ENCODE data around the gene ATP2A2.
"Not testable (repeated sequence)": the region's sequence is repeated elsewhere in the genome, so short reads cannot be mapped to it uniquely, and the experiment has no call there.

The ATP2A2 gene

DNA sequence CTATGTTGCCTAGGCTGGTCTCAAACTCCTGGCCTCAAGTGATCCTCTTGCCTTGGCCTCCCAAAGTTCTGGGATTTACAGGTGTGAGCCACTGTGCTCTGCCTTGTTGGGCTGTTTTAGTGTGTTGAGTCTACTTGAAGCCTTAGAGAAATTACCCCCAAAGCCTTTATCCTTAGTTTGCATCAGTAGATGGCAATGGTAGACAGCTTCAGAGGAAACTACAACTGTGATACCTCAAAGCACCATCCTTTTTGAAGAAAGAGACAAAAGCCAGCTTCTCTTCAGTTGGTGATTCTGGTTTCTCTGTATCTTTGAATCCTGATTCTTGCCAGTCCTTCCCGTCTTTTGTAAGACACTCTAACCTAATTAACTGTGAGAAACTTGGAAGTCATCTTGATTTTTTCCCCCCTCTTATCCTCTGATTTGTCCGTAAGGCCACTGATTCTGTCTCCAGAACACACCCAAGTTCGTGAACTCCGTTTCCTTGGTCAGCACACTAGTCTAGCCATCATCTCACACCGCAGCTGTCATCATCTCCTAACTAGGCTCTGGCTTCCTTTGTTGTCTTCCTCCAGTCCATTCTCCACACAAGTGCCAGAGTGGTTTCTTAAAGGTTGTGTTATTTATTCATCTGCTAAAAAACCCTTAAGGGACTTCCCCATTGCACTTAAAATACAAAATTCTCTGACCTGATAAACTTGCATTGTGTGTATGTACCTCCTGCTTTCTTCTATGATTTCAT, 20.2 kb downstream of the ATP2A2 start:
- no peak for DNase-seq

DNA sequence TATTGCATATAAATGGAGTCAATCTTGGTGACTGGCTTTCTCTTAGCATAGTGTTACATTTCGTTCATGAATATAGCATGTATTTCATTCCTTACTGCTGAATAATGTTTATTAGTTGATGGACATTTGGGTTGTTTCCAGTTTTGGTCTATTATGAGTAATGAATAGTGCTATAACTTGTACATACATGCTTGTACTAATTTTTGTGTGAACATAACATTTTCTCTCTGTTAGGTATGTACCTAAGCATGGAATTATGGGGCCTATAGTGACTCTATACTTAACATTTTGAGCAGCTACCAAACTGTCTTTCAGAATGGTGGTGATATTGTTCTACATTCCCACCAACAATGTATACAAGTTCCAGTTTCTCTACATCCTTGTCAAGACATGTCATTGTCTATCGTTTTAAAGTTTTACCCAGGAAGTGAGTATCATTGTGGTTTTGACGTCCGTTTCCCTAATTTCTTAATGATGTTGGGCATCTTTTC, 23.1 kb downstream of the ATP2A2 start:
- no peak for DNase-seq

DNA sequence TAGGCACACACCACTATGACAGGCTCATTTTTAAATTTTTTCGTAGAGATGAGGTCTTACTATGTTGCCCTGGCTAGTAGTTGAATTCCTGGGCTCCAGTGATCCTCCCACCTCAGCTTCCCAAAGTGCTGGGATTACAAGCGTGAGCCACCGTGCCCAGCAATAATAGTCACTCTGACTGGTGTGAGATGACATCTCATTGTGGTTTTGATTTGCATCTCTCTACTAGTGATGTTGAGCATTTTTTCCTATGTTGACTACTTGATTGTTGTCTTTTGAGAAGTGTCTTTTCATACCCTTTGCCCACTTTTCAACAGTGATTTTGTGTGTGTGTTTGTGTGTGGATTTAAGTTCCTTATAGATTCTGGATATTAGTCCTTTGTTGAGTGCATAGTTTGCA, 26.3 kb downstream of the ATP2A2 start:
- no peak for DNase-seq

DNA sequence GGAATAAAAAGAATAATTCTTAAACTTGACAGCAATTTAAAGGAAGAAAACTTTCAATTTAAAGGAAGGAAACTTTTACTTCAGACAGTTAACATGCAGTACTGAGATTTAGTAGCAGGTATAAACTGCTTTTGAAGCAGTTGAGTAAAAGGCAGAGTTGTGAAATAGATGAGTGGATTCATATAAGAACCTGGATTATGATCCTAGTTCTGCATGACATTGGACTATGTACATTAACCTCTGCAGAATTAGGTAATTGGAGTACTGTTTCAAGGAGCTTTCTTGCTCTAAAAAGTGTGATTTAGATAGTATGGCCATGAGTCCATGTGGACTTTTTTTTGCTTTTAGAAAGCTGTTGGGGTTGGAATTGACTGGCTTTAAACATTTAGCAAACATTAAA, 29.7 kb downstream of the ATP2A2 start:
- DNase-seq = no peak

DNA sequence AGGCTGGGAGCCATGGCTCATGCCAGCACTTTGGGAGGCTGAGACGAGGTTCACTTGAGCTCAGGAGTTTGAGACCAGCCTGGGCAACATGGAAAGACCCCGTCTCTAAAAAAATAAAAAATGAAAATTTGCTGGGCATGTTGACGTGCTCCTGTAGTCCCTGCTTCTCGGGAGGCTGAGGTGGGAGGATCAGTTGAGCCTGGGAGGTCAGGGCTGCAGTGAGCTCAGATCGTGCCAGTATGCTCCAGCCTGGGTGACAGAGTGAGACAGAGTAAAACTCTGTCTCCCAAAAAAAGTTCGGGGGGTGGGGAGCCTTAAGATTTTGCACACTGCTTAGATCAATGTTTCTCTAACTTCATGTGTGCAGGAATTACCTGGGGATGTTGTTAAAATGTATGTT, 30.9 kb downstream of the ATP2A2 start:
- DNase-seq = no peak

DNA sequence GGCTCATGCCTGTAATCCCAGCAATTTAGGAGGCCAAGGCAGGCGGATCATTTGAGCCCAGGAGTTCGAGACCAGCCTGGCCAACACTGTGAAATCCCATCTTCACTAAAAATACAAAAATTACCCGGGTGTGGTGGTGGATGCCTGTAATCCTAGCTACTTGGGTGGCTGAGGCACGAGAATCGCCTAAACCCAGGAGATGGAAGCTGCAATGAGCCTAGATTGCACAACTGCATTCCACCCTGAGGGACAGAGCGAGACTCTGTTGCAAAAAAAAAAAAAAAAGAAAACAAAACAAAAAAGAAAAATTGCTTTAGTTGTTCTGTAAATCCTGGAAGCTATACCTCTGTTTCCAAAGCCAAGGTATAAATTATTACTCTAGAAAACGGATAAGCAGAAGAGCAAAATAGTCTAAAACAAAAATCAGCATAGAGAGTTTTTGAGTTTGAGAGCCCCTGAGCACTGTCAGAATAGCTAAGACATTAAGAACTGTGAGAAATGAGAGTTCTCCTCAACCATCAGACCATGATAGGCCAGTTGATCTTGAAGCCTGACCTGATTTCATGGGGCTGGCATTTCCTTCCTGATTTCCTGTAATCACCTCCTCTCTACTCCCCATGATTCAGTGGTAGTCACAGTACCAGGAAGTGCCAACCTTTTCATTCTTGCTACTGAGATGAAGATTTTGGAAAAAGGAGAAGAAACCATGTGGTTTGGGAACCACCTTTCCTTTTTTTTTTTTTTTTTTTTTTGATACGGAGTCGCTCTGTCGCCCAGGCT, 31.7 kb downstream of the ATP2A2 start:
- DNase-seq = no peak

DNA sequence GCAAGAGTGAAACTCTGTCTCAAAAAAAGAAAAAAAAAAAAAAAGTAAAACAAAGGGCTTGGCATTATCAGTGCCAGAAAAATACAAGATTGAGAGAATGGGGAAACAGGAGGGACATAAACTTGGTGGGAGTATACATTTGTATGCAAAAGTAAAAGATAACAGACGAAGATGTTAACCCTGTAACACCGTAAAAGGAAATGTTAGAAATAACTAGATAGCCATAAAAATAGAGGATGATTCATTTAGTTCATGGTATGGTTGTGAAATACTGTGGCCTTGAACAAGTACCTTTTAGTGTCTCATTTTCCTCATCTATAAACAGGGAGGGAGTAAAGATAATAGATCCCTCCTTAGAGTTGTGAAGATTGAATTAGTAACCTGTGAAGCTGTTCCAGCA, 33.3 kb downstream of the ATP2A2 start:
- no peak for DNase-seq

DNA sequence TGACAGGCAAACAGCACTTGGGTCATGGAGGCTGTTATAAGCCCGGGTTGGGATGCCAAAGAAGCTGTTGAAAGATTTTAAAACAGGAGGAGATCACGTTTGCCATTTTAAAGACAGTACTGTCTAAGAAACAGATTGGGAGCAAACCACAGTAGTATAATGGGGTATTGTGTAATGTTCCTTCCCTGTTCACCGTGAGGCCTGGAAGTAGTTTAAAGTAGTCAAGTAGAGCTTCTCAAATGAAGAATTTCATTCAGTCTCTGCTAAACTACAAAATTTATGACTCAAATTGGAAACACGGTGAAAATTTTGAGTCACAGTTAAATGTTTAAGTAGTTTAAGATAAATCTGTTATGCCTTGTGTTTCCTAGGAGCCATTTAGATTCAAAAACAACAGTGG, 35.8 kb downstream of the ATP2A2 start:
- DNase-seq = no peak

DNA sequence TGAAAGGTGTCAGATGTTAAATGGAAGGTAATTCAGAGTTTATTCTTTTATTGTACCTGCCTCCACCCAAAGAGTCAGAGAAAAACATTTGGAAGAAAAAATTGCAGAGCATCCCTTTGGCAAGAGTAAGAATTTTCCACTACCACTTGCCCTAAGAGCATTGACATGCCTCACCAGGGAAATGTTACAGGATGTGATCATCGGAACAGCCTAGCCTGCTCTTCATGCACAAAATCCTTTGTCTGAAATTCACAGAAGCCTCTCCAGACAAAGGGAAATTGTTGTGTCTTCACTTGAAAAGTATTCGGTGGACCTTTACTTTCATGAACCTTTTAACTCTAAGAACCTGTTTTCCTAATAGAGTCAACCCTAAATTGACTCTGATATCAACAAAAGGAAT, 36.9 kb downstream of the ATP2A2 start:
- no peak for DNase-seq

DNA sequence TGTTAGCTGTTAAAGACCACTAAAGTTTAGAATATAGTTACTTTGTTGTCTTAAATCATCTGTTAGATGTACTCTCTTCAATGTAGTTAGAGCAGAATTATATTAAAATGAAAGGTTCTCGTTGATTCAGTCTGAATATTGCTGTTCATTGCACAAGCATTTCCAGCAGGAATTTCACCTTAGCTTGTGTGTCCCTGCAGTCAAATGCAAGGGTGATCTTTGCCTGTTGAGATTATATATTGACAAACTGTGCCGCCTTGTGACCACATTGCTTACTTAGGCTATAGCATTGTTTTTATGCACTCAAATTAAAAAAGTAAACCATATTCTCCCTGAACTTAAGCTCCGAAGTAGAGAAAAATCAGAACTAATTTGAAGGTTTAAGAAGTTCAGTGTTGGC, 39.5 kb downstream of the ATP2A2 start:
- DNase-seq = no peak

DNA sequence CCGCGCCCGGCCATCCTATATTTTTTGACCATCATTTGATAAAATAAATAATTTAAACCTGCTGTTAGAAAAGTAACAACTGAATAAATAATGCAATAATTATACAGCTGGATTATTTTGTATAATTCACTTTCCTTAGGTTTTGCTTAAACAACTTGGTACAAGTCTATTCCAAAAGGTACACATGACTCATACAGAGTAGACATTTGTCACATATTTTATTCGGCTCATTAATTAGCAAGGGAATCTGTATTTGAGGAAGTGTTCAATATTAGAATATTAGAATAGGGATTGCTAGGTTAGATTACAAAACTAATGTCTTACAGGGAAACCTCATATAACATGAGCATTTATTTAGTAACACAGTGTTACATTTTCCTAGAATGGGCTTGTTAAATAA, 48.7 kb downstream of the ATP2A2 start:
- DNase-seq = no peak

DNA sequence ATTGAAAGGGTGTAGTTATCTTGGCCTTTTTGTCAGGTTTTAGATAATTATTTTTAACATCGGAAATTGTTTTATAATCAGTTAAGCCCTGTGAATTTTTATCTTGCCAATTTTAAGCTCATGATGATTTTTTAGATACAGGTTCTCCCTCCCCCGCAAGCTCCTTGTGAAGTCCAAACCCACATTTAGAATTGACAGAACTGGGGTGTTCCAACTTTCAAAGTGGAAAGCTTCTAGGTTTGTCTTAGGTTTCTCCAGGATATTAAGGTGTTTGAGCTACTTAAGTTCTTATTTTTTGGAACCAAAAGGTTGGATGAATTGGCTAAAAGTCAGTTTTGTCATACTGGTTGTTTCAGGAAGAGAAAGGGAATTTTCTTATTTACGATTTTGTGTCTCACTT, 49.1 kb downstream of the ATP2A2 start:
- DNase-seq = no peak

DNA sequence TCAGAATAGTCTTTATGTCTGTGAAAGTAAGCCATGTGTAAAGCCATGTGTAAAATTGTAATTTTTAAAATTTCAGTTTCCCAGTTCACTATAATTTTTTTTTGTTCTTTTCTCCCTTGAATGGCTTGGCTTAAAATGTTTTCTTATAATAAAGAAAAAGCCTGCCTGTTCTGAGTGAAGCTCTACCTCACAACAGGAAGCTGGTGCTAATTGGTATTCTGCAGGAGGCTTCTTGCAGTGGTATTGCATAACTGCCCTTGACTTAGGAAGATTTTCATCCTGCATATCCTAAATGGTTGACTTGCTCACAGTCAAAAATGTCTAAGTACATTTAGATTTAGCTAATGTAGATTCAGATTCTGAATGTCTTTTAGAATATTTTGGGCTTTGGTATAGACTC, 49.5 kb downstream of the ATP2A2 start:
- no peak for DNase-seq

DNA sequence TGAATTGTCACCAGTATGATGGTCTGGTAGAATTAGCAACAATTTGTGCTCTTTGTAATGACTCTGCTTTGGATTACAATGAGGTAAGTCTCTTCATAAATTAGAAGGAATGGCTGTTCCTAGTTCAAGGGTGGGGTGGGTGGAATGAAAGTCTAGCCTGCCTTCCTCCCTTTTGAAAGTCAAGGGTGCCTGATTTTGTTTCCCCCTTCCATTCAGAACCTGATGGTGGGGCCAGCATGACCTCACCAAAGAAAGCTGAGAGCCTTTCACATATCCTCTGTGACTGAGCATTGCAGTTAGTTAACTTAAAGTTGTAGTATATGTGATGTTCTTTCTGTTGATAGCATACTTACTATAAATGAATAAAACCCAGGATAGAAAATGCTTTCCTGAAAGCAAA, 52.2 kb downstream of the ATP2A2 start:
- no peak for DNase-seq

DNA sequence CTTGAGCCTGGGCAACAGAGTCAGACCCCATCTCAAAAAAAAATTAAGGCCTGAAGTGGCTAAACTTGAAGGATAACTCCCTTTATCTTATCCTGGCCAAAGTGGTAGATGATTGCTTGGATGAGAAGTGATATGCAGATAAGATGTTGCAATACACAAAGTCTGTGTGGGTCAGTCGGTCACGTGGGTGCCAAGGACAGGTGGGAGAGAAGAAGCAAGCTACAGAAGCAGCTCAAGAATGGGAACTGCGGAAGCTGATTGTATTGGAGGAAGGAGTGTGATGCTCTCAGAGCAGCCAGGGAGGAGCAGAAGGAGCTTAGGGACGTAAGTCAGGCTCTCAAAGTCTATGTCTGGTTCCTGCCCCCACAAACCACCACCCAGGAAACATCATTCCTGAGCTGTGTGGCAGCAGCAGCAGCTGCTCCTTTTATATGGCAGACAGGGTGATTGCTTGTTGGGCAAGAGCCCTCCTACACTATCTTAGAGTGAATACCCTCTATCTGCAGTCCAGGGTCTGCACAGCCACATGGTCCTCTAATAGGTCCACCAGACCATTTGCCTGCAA, 54.5 kb downstream of the ATP2A2 start:
- no peak for DNase-seq

DNA sequence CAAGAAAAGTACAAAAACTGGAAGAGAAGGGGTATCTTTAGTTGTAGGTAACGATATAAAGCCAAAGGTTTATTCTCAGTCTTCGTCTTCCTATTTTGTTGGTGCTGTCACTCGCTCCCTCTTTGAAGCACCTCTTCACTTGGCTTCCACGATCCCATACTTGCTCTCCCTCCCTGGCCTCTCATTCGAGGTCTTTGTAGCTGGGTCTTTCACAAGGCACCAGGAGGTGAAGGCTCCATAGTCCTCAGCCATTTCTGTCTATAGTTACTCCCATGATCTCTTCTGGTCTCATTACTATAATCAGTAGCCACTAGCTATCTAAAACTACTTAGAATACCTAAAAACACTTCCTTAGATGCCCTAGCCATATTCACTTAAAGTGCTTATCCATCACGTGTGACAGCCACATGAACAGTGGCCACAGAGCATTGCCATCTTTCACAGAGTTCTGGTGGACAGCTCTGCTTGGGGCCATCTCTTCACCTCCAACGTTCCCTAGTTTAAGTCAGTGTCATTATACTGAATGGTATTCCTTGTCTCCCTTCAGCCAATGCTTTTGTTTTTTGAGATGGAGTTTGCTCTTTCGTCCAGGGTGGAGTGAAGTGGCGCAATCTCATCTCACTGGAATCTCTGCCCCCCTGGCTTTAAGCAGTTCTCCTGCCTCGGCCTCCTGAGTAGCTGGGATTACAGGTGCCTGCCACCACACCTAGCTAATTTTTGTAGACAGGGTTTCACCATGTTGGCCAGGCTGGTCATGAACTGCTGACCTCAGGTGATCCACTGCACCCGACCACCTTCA, 57.1 kb downstream of the ATP2A2 start:
- no peak for DNase-seq

DNA sequence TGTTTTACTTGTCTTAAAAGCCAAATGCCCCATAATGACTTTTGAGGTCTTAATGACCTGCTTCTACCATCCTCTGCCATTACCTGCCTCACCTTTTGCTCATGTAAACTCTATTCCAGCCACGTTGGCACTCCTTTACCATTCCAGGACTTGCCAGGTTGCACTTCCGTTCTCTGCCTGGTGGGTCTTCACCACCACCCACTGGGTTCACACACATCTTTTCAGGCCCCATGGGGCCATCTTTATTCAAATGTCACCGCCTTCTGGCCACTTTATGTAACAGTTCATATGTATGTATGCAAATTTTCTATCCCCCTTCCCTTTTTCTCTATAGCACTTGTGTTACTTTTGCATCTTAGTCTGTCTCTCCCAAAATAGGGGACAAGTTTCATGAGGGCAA, 57.7 kb downstream of the ATP2A2 start:
- no peak for DNase-seq

DNA sequence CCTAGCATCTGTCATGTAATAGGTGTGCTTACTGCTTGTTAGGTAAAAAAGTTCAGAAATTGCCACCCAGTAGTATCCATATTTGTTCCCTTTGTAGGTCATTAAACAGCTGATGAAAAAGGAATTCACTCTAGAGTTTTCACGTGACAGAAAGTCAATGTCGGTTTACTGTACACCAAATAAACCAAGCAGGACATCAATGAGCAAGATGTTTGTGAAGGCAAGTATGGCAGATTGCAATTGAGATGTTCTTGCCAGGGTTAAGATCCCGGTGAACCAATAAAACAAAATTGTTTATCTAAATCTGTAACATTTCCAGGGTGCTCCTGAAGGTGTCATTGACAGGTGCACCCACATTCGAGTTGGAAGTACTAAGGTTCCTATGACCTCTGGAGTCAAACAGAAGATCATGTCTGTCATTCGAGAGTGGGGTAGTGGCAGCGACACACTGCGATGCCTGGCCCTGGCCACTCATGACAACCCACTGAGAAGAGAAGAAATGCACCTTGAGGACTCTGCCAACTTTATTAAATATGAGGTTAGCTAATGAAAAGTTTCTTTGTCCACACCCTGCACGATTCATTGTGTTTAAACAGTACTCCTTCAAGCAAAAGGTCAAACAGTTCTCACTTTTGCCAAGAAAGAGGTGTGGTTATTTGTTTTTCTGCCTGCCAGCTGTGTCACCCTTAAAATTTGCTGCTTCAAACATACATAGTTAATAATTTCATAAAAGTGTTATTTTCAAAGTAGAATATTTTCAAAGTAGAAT, 58.3 kb downstream of the ATP2A2 start:
- no peak for DNase-seq

DNA sequence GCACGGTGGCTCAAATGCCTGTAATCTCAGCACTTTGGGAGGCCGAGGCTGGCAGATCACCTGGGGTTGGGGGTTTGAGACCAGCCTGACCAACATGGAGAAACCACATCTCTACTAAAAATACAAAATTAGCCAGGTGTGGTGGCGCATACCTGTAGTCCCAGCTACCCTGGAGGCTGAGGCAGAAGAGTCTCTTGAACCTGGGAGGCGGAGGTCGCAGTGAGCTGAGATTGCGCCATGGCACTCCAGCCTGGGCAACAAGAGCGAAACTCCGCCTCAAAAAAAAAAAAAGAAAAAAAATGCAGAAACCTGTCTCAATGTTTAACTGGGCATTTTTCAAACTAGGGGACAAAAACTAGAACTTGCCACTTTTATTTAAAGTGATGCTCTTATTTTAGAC, 59.2 kb downstream of the ATP2A2 start:
- not testable (repeated sequence) for DNase-seq

DNA sequence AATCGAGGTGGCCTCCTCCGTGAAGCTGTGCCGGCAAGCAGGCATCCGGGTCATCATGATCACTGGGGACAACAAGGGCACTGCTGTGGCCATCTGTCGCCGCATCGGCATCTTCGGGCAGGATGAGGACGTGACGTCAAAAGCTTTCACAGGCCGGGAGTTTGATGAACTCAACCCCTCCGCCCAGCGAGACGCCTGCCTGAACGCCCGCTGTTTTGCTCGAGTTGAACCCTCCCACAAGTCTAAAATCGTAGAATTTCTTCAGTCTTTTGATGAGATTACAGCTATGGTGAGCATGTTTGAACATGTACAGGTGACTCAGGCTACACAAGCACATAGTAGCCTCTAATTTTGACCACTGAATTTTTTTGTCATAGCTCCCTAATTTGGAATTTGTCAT, 59.7 kb downstream of the ATP2A2 start:
- no peak for DNase-seq

DNA sequence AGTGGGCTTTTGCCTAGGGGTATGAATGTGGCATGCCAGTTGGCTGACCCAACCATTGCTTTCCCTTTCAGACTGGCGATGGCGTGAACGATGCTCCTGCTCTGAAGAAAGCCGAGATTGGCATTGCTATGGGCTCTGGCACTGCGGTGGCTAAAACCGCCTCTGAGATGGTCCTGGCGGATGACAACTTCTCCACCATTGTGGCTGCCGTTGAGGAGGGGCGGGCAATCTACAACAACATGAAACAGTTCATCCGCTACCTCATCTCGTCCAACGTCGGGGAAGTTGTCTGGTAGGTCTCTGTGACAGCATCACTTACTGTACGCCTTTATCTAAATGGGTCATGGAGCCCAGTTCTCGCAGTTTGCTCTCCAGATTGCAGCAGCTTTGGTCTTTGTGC, 61.1 kb downstream of the ATP2A2 start:
- no peak for DNase-seq

DNA sequence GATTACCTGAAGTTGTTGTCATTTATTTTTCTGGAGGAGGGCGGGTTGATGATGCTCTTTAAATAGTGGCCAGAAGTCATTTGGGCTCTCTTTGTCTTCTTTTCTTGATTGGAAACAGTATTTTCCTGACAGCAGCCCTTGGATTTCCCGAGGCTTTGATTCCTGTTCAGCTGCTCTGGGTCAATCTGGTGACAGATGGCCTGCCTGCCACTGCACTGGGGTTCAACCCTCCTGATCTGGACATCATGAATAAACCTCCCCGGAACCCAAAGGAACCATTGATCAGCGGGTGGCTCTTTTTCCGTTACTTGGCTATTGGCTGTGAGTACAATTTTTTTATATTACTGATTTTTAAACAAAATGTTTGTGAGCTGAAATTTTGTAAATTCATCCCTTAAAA, 62.1 kb downstream of the ATP2A2 start:
- DNase-seq = no peak
